Measurements from ENCODE around the gene SCYGR4.
"Not testable (repeated sequence)": the region's sequence is repeated elsewhere in the genome, so short reads cannot be mapped to it uniquely, and the experiment has no call there.

The SCYGR4 gene, protein sequence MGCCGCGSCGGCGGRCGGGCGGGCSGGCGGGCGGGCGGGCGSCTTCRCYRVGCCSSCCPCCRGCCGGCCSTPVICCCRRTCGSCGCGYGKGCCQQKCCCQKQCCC

DNA sequence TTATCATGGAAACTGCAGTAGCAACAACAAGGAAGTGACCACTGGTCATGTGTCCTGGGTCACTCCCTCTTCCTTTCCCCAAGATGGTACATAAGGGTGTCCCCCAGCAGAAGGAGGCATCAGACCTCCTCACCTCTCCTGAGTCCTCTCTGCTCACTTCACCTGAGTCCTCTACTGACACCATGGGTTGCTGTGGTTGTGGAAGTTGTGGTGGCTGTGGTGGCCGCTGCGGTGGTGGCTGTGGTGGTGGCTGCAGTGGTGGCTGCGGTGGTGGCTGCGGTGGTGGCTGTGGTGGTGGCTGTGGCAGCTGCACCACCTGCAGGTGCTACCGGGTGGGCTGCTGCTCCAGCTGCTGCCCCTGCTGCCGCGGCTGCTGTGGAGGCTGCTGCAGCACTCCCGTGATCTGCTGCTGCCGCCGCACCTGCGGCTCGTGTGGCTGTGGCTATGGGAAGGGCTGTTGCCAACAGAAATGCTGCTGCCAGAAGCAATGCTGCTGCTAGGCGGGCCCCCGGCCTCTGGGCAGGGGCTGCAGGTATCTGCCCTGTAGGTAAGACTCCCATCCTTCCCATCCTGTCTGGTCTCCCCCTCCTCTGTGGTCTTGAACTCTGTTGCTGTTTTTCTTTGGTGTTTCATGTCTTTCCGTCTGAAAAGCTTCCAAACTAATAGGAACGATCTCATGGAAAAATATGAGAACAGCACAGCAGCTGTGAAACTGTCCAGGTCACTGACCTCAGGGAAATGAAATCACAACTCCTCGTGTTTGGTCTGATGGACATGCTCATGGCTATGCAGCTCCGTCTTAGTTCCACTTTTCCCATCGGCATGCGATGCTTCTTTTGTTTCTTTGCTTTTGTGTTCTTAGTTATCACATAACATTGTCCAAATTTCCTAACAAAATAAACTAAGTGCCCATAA is at the start of gene SCYGR4:
TSS of gene SCYGR4 (plus strand) at position 183 of the 915 bp plus-strand sequence. CDS start at position 183, 0 bp downstream.
- no peak for DNase-seq

DNA sequence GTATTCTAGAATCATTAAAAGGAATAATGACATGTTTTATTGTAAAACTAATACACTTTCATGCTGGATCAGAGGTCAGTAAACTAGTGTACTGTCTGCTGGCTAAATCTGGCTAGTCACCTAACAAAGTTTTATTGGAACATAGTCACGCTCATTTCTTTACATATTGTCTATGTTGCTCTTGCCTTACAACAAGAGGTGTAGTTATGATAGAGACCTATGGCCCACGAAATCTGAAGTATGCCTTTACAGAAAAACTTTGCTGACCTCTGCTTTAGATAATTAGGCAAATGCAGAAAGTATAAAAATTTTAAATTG is 48.5 kb upstream of the SCYGR4 start:
- no peak for DNase-seq

DNA sequence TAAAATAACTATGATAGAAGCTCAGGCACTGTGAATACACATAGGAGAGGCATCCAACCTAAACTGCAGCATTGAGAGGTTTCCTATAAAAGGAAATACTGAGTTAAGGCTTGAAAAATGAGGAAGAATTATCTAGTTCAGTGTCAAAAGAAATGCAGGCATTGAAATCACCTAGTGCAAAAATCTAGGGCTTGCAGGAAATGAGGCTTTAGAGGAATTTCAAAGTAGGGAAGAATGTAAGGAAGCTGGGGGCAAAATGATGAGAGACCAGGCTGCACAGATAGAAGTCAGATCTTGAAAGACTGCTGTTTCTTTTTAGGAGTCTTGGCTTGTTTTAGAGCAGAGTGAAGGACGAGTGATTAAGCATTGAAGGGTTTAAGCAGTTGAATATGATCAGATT is 46.7 kb upstream of the SCYGR4 start:
- no peak for DNase-seq

DNA sequence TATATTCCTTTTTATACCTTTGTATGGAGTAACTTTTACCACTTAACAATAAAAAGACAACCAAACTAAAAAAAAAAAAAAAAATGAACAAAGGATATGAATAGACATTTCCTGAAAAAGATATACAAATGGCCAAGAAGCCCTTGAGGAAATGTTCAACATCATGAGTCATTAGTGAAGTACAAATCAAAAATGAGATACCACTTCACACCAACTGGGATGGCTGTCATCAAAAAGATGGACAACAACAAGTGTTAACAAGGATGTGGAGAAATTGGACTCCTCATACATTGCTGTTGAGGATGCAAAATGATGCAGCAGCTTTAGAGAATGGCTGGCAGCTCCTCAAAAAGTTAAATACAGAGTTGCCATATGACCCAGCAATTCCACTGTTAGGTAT is 41.2 kb upstream of the SCYGR4 start:
- DNase-seq = no peak

DNA sequence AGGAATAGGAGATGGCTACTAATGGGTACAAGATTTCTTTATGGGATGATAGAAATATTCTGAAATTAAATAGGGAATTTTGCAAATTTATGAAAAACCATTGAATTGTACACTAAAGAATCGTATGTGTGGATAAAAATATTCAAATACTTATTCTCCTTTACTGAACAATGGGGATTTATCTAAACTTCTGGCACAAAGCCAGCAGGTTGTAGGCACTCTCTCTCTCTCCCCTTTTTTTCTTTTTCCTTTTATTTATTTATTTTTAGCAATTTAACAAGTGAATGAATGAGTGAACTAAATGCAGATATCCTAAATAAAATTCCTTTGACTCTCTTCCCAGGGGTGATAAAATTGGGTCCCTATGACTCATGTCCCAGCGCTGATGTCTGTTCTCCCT is 40.5 kb upstream of the SCYGR4 start:
- DNase-seq = no peak

DNA sequence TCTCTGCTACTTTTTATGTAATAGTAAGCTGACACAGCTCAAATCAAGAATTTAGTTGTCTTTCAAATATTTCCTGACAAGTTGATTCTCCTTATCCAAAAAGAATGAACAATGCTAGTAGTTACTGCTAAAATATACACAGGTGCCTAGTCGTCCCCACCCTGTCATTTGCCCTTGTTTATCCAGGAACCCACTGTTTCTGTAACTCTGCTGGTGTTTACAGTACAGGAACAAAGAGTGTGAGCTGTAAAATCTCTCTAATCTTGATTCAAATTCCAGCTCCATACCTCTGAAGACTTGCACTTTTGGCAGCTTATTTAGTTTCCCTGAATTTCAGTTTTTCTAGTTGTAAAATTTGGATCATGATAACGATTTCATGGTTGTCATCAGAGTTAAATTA is 39.7 kb upstream of the SCYGR4 start:
- DNase-seq = no peak

DNA sequence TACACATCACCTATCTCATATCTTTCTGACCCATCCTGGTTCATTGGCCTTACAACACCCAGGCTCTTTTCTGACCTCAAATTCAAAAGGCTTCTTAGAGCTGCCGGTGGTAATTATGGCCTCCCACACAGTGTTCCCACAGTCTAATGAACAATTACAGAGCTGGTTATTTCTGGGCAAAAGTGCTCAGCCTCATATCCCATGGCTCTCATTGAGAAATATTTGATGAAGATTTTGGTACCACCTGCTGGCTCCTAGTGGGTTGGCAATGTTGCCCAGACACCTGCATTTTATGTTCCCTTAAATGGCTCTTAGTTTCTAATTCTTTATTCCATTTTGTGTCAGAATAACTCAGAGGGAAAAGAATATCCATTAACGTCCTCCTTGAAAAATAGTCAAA is 38.7 kb upstream of the SCYGR4 start:
- no peak for DNase-seq

DNA sequence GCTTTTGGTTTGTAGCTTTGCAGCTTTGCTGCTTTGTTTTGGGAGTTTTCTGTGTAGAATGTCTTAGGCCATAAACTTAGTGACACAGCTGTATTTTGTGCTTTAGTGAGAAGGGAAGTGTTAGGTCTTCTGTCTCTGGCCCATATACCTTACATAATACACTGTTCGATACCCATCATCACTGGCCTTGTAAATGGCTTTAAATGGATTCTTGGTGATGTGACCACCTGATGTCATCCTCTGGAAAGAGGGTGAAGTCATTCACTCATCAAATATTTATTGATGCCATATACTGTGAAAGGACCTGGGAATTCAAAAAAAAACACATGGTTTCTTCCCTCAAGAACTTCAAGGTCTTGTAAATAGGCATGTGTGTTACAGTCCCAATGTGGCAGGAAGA is 37.5 kb upstream of the SCYGR4 start:
- DNase-seq = no peak

DNA sequence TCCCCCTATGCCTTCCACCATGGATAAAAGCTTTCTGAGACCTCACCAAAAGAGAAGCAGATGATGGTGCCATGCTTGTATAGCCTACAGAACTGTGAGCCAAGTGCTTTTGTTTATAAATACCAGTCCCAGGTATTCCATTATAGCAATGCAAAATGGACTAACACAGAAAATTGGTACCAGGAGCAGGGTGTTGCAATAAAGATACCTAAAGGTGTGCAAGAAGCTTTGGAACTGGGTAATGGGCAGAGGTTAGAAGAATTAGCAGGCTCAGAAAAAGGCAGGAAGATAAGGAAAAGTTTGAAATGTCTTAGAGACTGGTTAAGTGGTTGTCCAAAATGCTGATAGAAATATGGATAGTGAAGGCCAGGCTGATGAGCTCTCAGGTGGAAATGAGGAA is 34.9 kb upstream of the SCYGR4 start:
- DNase-seq = no peak

DNA sequence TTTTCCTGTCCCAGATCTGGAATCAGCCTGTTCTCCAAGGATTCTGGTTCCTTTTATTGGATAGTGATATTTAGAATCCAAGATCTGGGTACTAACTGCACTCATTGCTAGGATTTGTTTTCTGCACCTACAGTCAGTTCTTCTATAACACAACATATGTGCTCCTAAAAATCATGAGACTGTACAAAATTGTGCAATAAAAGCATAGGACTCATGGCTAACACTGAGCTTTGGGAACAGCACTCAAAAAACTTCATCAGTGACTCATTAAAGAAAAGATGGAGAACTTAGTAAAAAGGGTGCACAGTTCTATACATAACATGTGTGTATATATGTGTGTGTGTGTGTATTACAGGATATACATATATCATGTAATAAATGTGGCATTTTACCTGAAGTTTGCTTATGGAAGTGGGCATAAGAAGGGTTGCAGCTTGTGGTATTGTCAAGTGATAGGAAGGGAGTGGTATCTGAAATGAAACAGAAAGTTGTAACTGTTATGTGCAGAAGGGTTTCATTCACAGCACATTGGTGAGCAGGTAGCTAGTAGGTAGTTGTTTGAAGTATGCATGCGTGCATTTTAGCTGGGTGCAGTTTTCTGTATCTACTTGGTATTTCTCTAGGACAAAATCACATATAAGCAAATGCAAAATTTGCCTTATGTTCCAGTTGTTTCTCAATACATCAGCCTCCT is 24.5 kb upstream of the SCYGR4 start:
- DNase-seq = no peak

DNA sequence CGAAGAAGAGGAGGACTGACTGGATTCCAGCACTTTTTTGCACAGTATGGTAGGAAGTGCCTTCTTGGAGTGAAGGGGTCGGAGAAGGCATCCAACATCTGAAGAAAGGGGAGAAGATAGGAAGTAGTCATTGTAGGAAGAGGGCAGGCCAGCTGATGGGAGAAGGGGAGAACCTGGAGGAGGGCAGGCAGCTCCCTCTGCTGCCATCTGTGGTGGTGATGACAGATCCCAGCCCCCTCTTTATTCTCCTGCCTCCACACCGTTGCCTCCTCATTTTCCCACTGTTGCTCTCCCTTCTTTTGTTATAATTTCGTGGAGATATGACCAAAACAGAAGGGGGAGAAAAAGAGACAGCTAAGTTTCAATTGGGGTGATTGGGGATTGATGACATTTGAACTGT is 21.5 kb upstream of the SCYGR4 start:
- no peak for DNase-seq

DNA sequence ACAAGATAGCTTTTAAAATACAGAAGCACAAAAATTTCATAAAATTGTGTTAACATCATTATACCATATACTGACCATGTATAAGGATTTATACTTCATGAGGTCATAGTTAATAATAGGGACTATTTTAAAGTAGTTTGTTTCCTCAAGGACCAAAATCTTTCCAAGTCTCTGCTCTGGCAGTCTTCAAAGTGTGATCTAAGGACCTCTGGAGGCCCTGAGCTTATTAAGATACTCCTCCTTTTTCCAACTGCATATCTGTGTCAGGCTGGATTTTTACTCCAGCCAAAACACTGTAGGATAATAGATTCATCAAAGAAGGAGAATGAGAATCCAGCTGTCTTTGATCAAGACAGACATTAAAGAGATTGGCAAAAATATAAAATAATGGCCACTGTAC is 20.3 kb upstream of the SCYGR4 start:
- no peak for DNase-seq

DNA sequence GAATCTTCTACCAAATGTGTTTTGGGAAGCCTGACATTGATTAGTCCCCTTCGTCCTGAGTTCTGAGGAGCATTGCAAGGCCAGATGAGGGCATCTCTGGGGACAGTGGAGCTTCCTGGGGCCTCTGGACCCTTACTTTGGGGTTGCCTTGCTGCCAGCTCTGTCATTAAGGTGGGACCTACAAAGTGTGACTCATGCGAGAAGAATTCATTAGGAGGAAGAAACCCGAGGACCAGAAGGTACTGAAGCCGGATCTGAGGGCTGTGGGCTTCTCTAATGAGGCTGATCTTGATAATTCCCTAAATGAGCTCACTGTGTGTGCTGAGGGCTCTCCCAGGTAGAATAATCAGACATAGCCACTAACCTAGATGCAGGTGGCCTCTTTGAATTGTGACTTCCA is 19.3 kb upstream of the SCYGR4 start:
- DNase-seq = no peak

DNA sequence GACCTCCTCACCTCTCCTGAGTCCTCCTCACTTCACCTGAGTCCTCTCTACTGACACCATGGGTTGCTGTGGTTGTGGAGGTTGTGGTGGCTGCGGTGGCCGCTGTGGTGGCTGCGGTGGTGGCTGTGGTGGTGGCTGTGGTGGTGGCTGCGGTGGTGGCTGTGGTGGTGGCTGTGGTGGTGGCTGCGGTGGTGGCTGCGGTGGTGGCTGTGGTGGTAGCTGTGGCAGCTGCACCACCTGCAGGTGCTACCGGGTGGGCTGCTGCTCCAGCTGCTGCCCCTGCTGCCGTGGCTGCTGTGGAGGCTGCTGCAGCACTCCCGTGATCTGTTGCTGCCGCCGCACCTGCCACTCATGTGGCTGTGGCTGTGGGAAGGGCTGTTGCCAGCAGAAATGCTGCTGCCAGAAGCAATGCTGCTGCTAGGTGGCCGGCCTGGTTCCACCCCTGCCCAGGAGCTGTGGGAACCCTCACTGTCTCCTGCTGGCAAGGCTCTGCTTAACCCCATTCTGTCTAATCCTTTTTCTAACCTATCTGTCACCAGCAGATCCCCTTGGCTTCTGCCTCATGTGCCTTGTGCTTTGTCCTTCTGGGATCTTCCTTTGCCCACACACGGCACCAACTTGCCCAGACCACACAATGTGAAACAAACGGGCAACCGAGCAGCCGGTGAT is 18.3 kb upstream of the SCYGR4 start, which contains the start of gene SCYGR2:
TSS of gene SCYGR2 (plus strand) at position 59 of the 669 bp plus-strand sequence. CDS start at position 59, 0 bp downstream.
- not testable (repeated sequence) for DNase-seq

DNA sequence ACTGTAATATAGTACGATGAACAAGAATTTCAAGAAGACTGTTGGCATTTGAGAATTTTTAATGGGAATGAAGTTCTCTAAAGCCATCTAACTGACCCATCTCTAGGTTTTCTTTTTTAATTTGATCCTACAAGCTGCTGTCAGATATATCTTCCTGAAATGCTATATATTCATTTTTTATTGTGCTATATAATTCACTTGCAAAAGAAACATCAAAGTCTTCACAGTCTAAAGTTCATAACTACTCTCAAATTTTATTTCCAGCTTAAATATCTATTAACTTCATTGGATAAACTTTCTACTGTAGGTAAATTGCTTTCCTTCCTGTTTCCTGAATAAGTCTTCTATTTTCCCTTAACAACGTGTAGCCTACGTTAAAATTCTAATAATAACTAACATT is 14.9 kb upstream of the SCYGR4 start:
- no peak for DNase-seq

DNA sequence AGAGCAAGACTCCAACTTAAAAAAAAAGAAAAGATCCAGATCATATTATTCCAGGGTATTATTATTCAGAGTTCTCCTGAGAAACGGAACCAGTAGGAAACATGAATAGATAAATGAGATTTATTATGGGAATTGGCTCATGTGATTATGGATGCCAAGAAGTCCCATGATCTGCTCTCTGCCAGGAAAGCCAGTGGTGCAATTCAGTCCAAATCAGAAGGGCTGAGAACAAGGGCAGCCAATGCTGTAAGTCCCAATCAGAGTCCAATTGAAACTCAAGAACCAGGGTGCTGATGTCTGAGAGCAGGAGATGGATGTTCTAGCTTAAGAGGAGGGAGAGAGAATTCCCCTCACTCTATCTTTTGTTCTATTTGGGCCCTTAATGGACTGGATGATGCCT is 10.8 kb upstream of the SCYGR4 start:
- DNase-seq = no peak

DNA sequence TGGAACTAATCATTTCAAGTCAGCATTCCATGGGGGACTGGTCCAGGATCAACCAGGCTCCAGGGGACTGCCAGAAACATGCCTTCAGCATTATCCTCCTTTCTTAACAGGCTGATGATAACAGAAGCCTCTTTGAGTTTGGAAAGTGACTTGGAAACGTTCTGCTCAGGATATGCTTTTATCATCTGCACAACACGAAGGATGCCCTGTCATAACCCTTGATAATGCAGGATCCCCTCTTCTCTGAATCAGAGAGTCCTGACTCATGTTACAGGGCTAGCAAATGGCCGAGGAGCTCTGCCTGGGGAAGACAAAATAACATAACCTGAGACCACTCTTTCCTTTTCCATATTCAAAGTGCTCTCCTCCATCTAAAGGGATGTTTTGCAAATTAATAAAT is 9.4 kb upstream of the SCYGR4 start:
- DNase-seq = no peak

DNA sequence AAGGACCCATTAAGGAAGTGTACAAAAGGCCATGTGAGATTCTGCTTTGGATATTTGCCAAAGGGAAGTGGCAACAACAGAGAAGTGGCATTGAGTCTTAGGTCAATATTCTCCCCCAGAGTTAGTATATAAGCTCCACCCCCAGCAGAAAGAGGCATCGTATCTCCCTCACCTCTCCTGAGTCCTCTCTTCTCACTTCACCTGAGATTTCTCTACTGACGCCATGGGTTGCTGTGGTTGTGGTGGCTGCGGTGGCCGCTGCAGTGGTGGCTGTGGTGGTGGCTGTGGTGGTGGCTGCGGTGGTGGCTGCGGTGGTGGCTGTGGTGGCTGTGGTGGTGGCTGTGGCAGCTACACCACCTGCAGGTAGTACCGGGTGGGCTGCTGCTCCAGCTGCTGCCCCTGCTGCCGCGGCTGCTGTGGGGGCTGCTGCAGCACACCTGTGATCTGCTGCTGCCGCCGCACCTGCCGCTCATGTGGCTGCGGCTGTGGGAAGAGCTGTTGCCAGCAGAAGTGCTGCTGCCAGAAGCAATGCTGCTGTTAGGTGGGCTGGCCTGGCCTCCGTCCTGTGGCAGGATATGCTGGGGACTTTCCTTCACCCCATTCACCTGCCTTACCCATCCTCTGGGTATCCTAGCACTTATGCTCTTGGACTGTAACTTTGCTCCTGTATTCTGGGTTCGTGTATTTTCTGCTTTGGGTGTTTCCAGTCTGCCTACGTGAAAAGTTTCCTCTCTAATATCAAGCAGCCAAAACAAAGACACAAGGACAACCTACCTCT is 8.5 kb upstream of the SCYGR4 start:
- DNase-seq = peak; percentile 22 to 30

DNA sequence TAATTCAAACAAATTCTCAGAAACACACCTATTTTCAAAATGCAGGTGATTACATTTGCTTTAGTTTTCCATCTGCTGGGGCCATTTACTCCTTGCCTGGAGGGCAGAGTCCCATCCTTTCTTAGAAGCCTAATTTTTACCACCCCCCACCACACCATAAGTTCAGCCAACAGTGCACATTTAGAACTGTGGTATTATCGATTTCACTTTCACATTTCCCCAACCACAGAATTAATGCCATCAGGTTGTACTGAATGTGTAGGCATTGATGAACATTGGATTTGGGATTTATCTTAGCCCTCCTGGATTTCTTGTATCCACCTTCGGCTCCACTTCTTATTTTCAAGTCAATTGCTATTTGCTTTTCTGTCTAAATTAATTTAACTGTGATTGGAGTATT is 7.2 kb upstream of the SCYGR4 start:
- no peak for DNase-seq

DNA sequence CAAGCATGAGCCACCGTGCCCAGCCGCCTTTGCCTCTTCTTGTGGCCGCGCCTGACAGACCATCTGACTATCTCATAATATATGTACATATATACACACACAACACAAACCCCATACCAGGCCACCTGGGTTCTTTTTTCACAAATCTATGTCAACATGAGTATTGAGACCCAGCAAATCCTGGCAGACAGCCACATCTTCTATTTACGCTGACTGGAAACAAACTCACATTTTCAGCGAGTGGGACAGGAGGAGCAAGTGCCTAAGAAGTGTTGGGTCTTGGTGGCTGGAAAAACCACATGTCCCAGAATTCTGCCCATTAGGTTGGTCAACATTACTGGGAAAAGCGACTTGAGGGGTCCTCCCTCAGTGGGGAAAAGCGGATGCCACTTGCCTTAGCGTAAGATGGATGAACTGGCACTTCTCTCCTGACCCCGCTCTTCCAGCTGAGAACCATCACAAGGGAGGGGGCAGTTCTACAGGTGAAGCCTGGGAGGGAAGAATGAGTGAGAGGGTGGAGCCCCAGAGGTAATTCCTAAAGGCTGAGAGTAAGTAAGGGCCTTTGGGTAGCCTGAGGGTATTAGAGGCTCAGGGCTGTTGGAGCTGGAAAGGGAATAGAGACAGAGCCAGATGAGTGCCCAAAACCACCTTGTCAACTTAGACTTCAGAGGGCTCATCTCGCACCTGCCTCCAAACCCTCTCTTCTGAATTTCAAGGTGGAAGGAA is 4.6 kb upstream of the SCYGR4 start:
- DNase-seq = no peak

DNA sequence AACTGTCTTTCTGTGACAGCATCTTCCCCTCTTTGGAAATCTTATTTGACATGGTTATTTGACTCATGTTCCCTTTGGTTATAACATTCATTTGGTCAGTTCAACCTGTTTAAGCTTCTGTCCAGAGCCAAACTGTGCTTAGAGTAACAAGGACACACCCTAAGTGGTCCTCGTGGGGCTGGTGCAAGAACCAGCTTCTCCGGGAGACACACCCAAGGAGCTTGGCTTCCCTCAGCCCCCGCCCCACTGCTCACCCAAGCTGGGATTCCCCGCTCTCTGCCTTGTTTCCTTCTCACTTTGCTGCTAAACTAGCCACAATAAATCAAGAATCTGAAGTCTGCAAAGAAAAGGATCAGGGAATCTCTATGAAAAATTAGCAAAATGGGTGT is 4.0 kb upstream of the SCYGR4 start:
- DNase-seq = no peak

DNA sequence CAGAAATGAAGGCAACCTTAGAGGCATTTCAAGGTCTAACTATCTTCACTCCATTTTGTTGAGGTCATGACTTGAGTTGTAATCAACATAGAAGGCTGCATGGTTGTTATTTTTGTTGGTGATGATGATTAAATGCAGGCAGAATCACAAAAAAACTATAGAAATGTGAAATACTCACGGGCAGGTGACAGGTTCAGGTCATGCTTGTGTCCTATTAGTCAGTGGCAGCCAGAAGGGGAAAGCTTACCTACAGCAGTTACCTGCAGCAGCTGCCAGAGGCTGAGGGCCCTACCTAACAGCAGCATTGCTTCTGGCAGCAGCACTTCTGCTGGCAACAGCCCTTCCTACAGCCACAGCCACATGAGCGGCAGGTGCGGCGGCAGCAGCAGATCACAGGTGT is 3.1 kb upstream of the SCYGR4 start:
- no peak for DNase-seq
